ENCODE data around the gene IL1RL2. TPM values are rescaled to one million over a fixed set of nuclear protein-coding genes. Genes with fewer than 3 reads are reported as not detected.

IL1RL2 gene
- total RNA-seq, 1 donor from 2014 or later, result not detected

DNA sequence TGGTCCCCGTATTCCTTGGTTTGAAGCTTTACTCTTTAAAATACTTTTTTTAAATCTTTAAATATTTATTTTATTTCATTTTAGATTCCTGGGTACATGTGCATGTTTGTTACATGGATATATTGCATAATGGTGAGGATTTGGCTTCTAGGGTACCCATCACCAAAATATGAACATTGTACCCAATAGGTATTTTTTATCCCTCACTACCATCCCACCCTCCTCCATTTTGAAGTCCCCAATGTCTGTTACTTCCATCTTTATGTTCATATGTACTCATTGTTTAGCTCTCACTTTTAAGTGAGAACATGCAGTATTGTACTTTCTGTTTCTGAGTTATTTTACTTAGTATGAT lies 65.0 kb downstream of the IL1RL2 start:
- Histone ChIP-seq H3K27ac (no peak overlapping the region), H3K36me3 (no peaks in the 10 kb centered on the region), H3K27me3 (ENCODE audit: low read depth) (no peaks in the 10 kb centered on the region), H3K9me3 (no peaks in the 10 kb centered on the region), H3K4me1 (peaks cover 15% of the 10 kb centered on the region), H3K4me3 (no peak overlapping the region)
- intact Hi-C loops (cut with DNase I), result no loop called here
- ATAC-seq, result no peak
- no peak for TF ChIP-seq CTCF (IDR thresholded peaks at IDR 0.05)
- DNase-seq, result no peak

- ATAC-seq (no peak), DNase-seq (no peak)
- Histone ChIP-seq H3K27ac (no peak overlapping the region), H3K4me1 (peaks cover 15% of the 10 kb centered on the region), H3K27me3 (ENCODE audit: low read depth) (no peaks in the 10 kb centered on the region), H3K36me3 (no peaks in the 10 kb centered on the region), H3K9me3 (no peaks in the 10 kb centered on the region), H3K4me3 (no peak overlapping the region)
- intact Hi-C loops (cut with DNase I), result no loop called here
- TF ChIP-seq CTCF (IDR thresholded peaks at IDR 0.05), result no peak
Measured at GRCh38 chr2:102252236-102252635, 65.4 kb downstream of the IL1RL2 start.

- DNase-seq, result no peak
- no peaks in the 10 kb centered on the region for H3K36me3 ChIP-seq
- no peak for ATAC-seq
- no peaks in the 10 kb centered on the region for H3K9me3 ChIP-seq
- no peaks in the 10 kb centered on the region for H3K27me3 ChIP-seq (ENCODE audit: low read depth)
- intact Hi-C loops (cut with DNase I), result no loop called here
- no peak for TF ChIP-seq CTCF (IDR thresholded peaks at IDR 0.05)
- H3K4me1 ChIP-seq, result peaks cover 15% of the 10 kb centered on the region
- no peak overlapping the region for H3K27ac ChIP-seq
- H3K4me3 ChIP-seq, result no peak overlapping the region
Measured at GRCh38 chr2:102253140-102253752, 66.4 kb downstream of the IL1RL2 start.

DNA sequence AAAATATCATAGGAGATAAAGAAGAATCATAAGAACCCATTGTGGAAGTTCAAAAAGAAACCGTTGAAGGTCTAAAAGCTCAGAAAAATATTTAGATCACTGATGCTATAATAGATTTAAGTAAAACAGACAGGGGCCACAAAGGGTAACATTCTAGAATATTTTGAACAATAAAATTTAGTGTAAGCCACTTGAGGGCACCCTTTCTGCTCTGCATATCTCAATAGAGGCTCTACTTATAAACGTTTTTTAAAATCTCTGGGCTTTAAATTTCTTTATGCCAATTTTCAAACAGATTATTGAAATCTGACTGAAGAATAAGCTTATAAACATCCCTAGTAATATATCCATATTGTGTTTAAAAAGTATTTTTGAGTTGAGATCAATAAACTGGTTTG lies 66.9 kb downstream of the IL1RL2 start:
- intact Hi-C loops (cut with DNase I), result no loop called here

GRCh38 chr2:102256276-102256675 lies 69.5 kb downstream of the IL1RL2 start:
- Histone ChIP-seq H3K4me1 (peaks cover 10% of the 10 kb centered on the region), H3K4me3 (peak overlapping the region; percentile 5), H3K36me3 (no peaks in the 10 kb centered on the region), H3K27ac (no peak overlapping the region), H3K9me3 (no peaks in the 10 kb centered on the region), H3K27me3 (ENCODE audit: low read depth) (no peaks in the 10 kb centered on the region)
- TF ChIP-seq CTCF (IDR thresholded peaks at IDR 0.05), result no peak
- no peak for ATAC-seq
- intact Hi-C loops (cut with DNase I), result no loop called here
- DNase-seq, result no peak

More for the DNA sequence above, 66.9 kb downstream of the IL1RL2 start:
- no peak for ATAC-seq
- Histone ChIP-seq H3K4me3 (no peak overlapping the region), H3K27ac (no peak overlapping the region), H3K4me1 (peaks cover 15% of the 10 kb centered on the region), H3K36me3 (no peaks in the 10 kb centered on the region), H3K9me3 (no peaks in the 10 kb centered on the region), H3K27me3 (ENCODE audit: low read depth) (no peaks in the 10 kb centered on the region)
- DNase-seq, result no peak
- no peak for TF ChIP-seq CTCF (IDR thresholded peaks at IDR 0.05)

All from lower lobe of right lung (tissue), 2 donors.